K562 (cell line): ENCODE measurements around the gene GALR3. TPM values are rescaled to one million over a fixed set of nuclear protein-coding genes. Genes with fewer than 3 reads are reported as not detected.

Experiments
- ATAC-seq: fragments of 200-7000 bp; cut with Tn5 transposase; 3 replicates; pipeline ENCODE4 v1.9.1; 2020; ENCODE audit warnings: moderate library complexity
- BruUV-seq: library from RNA; stranded (reverse); fragments of 400-500 nt; replicated peaks from 2 replicates; lab custom pipeline; 2021; lab: Mats Ljungman, UMichigan
- CTCF ChIA-PET: fragments of 300-600 bp; formaldehyde crosslinking; extraction: SDS; loops from one replicate; lab custom pipeline; 2021; ENCODE audit warnings: low intra/inter-chr PET ratio; lab: Yijun Ruan, JAX
- POLR2A ChIA-PET: fragments of 300-600, 350-650 bp; sonication (Branson Sonifier 250); formaldehyde crosslinking; extraction: SDS; loops from one replicate; lab custom pipeline; 2021; ENCODE audit warnings: antibody characterized with exemption, inconsistent platforms; lab: Yijun Ruan, JAX
- DNase-seq, 4 experiments: peaks; one replicate each; pipeline versions ENCODE4 v3.0.0 to v3.0.0-alpha.2; 2011 to 2018; ENCODE audit warnings: low spot score in 3 of 4, mixed read lengths in 3 of 4; ENCODE audit errors: extremely low read depth in 1 of 4
- FAIRE-seq: peaks from 2 replicates; lab custom pipeline; 2011; peaks lifted over from hg19 to GRCh38; lab: Jason Lieb, UNC
- H2AFZ ChIP-seq: 2 replicates; pipeline ENCODE4 v1.6.0; 2011; ENCODE audit warnings: low read depth, low read length, control low read depth, inconsistent platforms
- H3K27ac ChIP-seq: fragments of 200-600 bp; 3 replicates; pipeline ENCODE4 v1.8.0; 2011; ENCODE audit warnings: low read depth, mild to moderate bottlenecking, control low read depth, inconsistent platforms, low read length, moderate library complexity, mixed read lengths; ENCODE audit errors: extremely low read depth
- H3K27me3 ChIP-seq, 2 experiments: fragments of 300-600 bp in 1 of 2; 2 replicates in 1 of 2; 3 replicates in 1 of 2; pipeline versions ENCODE4 v1.6.0 to v1.8.0; 2011; ENCODE audit warnings: inconsistent platforms in 2 of 2, low read length in 2 of 2, mild to moderate bottlenecking in 1 of 2, mixed read lengths in 1 of 2, moderate library complexity in 1 of 2; ENCODE audit not compliant: control insufficient read depth in 2 of 2, insufficient read depth in 2 of 2
- H3K36me3 ChIP-seq: fragments of 300-600 bp; 3 replicates; pipeline ENCODE4 v1.8.0; 2011; ENCODE audit warnings: mild to moderate bottlenecking, low read length, inconsistent platforms; ENCODE audit not compliant: control insufficient read depth, insufficient read depth
- H3K4me1 ChIP-seq, 2 experiments: fragments of 200-600 bp in 1 of 2; replicated peaks in 1 of 2; 2 replicates in 1 of 2; 3 replicates in 1 of 2; pipeline versions ENCODE4 v1.5.1 to v1.8.0; 2011; ENCODE audit warnings: inconsistent platforms in 2 of 2, low read length in 2 of 2, mild to moderate bottlenecking in 1 of 2, mixed read lengths in 1 of 2, moderate library complexity in 1 of 2; ENCODE audit not compliant: control insufficient read depth in 2 of 2, insufficient read depth in 2 of 2
- H3K4me2 ChIP-seq: 2 replicates; pipeline ENCODE4 v1.6.1; 2011; ENCODE audit warnings: low read length, control low read depth, inconsistent platforms, mixed read lengths; ENCODE audit not compliant: insufficient read depth
- H3K4me3 ChIP-seq: fragments of 200-600 bp; sonication (generic), shearing (Covaris generic); 2 replicates; pipeline ENCODE4 v1.5.1; 2016; ENCODE audit warnings: control low read depth, inconsistent platforms
- H3K79me2 ChIP-seq: fragments of 200-600 bp; 3 replicates; pipeline ENCODE4 v1.8.0; 2011; ENCODE audit warnings: low read length, inconsistent platforms; ENCODE audit not compliant: control insufficient read depth, insufficient read depth
- H3K9ac ChIP-seq, 2 experiments: 2 replicates each; pipeline versions ENCODE4 v1.6.0 to v1.6.1; 2011; ENCODE audit warnings: low read depth in 2 of 2, low read length in 2 of 2, control low read depth in 1 of 2, inconsistent platforms in 1 of 2, mild to moderate bottlenecking in 1 of 2, mixed read lengths in 1 of 2; ENCODE audit not compliant: insufficient read depth in 1 of 2
- H3K9me1 ChIP-seq: one replicate; pipeline ENCODE4 v1.6.0; 2011; ENCODE audit warnings: inconsistent platforms, mild to moderate bottlenecking, low read length, moderate library complexity; ENCODE audit not compliant: control insufficient read depth, insufficient read depth
- H3K9me3 ChIP-seq: replicated peaks from 2 replicates; pipeline ENCODE4 v1.5.1; 2011; ENCODE audit warnings: low read depth, low read length, inconsistent platforms; ENCODE audit not compliant: control insufficient read depth, insufficient read depth
- H4K20me1 ChIP-seq: replicated peaks from 2 replicates; pipeline ENCODE4 v1.6.1; 2011; ENCODE audit warnings: low read length, inconsistent platforms, mixed read lengths; ENCODE audit not compliant: control insufficient read depth, insufficient read depth
- E2F5 ChIP-seq: sonication (generic); formaldehyde crosslinking; IDR thresholded peaks from 2 replicates; pipeline ENCODE4 v1.8.0; 2022; ENCODE audit warnings: mild to moderate bottlenecking, missing genetic modification reagents
- NCOR1 ChIP-seq: fragments of 450-650 bp; IDR thresholded peaks from 2 replicates; pipeline ENCODE4 v1.6.1; 2016; ENCODE audit warnings: mild to moderate bottlenecking, moderate library complexity
- TAF1 ChIP-seq: IDR thresholded peaks from 2 replicates; pipeline ENCODE4 v1.6.1; 2011; ENCODE audit warnings: mild to moderate bottlenecking, low read length, moderate library complexity; ENCODE audit not compliant: insufficient read depth, control insufficient read depth, severe bottlenecking; ENCODE audit errors: extremely low read depth
- TEAD2 ChIP-seq: fragments of 450-650 bp; IDR thresholded peaks from 2 replicates; pipeline ENCODE4 v1.6.1; 2016; ENCODE audit warnings: missing genetic modification characterization, control low read depth, missing compliant biosample characterization
- TGIF2 ChIP-seq: sonication (generic); formaldehyde crosslinking; IDR thresholded peaks from 2 replicates; pipeline ENCODE4 v1.8.1; 2022; ENCODE audit warnings: mild to moderate bottlenecking, missing genetic modification reagents, moderate library complexity
- ZNF77 ChIP-seq: fragments of 250-450 bp; sonication (Bioruptor Pico); IDR thresholded peaks from 2 replicates; pipeline ENCODE4 v1.5.0; 2020
- ZSCAN32 ChIP-seq: fragments of 450-650 bp; formaldehyde crosslinking; IDR thresholded peaks from 2 replicates; pipeline ENCODE4 v1.4.0; 2020; ENCODE audit warnings: mild to moderate bottlenecking, moderate library complexity
- WGBS: fragments of 100-300 bp; shearing (Covaris generic); methylation state at CpG from one replicate; pipeline ENCODE4 v1.1.6; 2016; ENCODE audit warnings: low coverage, mixed read lengths; ENCODE audit not compliant: insufficient coverage; ENCODE audit errors: missing lambda C conversion rate; 5-methylcytosine and 5-hydroxymethylcytosine counted together
- in situ Hi-C: fragments of 300-500 bp; cut with MboI; formaldehyde crosslinking; loops from 4 replicates; pipeline ENCODE4 v1.15.0; 2018; ENCODE audit warnings: inconsistent platforms, mixed read lengths
- intact Hi-C: fragments of 100-400 bp; cut with micrococcal nuclease; formaldehyde crosslinking; loops from 2 replicates; pipeline ENCODE4 v1.14.2; 2022
- polyA plus RNA-seq, 8 experiments: library from polyadenylated mRNA; depleted of rRNA in 4 of 8; stranded (reverse) in 5 of 8; unstranded in 3 of 8; fragments of >200 nt; fragmentation: Nextera tagmentation in 2 of 8; fragmentation: Illumina TruSeq in 1 of 8; extraction: Ambion mirVana in 2 of 8; extraction: Trizol in 1 of 8; gene quantifications; 2 replicates each; pipeline versions ENCODE4 v1.2.1 to v1.2.3, GENCODE V29; 2011 to 2014; ENCODE audit warnings: inconsistent platforms in 1 of 8, missing spikeins in 1 of 8
- total RNA-seq, 7 experiments: library from RNA; depleted of rRNA in 6 of 7; stranded (reverse); fragments of >200 nt in 6 of 7; fragmentation: Illumina TruSeq in 2 of 7; extraction: Trizol in 2 of 7; gene quantifications; 2 replicates each; pipeline versions ENCODE4 v1.2.1 to v1.2.3, GENCODE V29; 2011 to 2021; ENCODE audit warnings: low replicate concordance in 1 of 7
- TF ChIP-seq, protein P1 (sequence below), 2 experiments: IDR thresholded peaks in 1 of 2; conservative IDR thresholded peaks in 1 of 2; 2 replicates each; pipeline ENCODE4 v1.6.1; 2016; ENCODE audit warnings: low read depth in 2 of 2, mild to moderate bottlenecking in 1 of 2, missing compliant biosample characterization in 1 of 2, missing genetic modification characterization in 1 of 2, moderate library complexity in 1 of 2
- TF ChIP-seq, protein P2 (sequence below): sonication (generic); formaldehyde crosslinking; IDR thresholded peaks from 2 replicates; pipeline ENCODE4 v1.8.0; 2022; ENCODE audit warnings: mild to moderate bottlenecking, missing genetic modification reagents

The GALR3 gene
- total and polyA plus RNA-seq, 9 of the 15 experiments (the other 6 are each of a cell fraction or from before 2014, with no cell fraction given), result 0.13 TPM; not detected in 8

DNA sequence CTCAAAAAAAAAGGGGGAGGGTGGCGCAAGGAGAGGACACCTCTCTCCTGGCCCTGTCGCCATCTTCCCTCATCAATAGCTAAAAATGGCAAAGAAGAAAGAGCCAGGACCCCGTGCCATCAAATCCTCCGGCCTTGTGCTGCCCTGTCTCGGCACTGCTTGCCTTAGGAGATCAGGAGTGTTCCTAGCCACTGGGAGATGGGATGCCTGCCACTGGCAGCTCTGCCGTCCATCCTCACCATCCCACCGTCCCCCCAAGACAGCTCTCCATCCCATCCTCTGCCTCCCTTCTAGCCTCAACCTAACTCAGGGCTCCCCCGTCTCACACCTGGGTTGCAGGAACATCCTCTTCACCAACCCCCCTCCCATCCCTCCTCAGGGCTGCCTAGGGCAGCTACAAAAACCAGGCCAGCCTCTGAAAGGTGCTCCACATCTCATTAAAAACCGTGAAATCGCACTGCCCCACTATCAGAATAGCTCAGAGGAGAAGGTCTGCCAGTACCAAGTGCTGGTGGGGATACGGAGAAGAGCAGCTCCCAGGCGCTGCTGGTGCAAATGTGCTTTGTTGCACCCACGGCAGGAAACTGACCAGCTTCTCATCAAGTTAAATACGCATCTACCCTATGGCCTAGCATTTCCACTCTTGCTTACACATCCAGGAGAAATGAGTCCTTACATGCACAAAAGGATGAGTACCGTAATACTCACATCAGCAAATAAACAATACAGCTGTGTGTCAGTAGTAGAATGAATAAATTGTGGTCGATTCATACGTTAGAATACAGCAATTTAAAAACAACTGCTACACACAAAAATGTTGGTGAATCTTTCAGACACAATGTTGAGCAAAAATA, 47.2 kb upstream of the GALR3 start (continued):
- TF ChIP-seq E2F5 (CRISPR knock-in tag), result no peak
- no peak for TF ChIP-seq ZNF77
- TF ChIP-seq, protein P1, sequence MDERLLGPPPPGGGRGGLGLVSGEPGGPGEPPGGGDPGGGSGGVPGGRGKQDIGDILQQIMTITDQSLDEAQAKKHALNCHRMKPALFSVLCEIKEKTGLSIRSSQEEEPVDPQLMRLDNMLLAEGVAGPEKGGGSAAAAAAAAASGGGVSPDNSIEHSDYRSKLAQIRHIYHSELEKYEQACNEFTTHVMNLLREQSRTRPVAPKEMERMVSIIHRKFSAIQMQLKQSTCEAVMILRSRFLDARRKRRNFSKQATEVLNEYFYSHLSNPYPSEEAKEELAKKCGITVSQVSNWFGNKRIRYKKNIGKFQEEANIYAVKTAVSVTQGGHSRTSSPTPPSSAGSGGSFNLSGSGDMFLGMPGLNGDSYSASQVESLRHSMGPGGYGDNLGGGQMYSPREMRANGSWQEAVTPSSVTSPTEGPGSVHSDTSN (CRISPR knock-in tag; IDR thresholded peaks at IDR 0.05; ENCODE audit: low read depth), result no peak
- TF ChIP-seq, protein P1 (tag; conservative IDR thresholded peaks at IDR 0.05; ENCODE audit: low read depth), result no peak
- no peak for TF ChIP-seq TEAD2
- TF ChIP-seq ZSCAN32 (CRISPR knock-in tag), result no peak

DNA sequence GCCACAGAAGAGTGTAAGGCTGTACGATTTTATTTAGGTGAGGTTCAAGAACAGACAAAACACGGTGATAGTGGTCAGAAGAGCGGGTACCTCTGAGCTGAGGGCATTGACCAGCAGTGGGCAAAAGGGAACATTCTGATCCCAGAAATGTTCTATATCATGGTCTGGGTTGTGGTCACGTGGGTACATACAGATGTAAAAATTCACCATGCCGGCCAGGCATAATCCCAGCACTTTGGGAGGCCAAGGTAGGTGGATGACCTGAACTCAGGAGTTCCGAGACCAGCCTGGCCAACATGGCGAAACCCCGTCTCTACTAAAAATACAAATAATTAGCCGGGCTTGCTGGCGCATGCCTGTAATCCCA, 46.6 kb upstream of the GALR3 start:
- no peaks in the 10 kb centered on the region for H3K27me3 ChIP-seq
- no peaks in the 10 kb centered on the region for H4K20me1 ChIP-seq
- no peak overlapping the region for H3K9ac ChIP-seq
- WGBS, result 68% methylated on average over 8 of the region's 10 CpGs
- in situ Hi-C loops (no loop called here), intact Hi-C loops (no loop called here)
- H3K27ac ChIP-seq, result no peak overlapping the region
- ChIA-PET CTCF (no interaction called here), POLR2A (interaction anchor here (0.6 to 1.0 kb wide), 2 partner anchors 27 to 118 kb away, joined by 3 read pairs; no protein-coding TSS in a partner anchor)
- no peak for TF ChIP-seq TGIF2
- TF ChIP-seq, protein P2, sequence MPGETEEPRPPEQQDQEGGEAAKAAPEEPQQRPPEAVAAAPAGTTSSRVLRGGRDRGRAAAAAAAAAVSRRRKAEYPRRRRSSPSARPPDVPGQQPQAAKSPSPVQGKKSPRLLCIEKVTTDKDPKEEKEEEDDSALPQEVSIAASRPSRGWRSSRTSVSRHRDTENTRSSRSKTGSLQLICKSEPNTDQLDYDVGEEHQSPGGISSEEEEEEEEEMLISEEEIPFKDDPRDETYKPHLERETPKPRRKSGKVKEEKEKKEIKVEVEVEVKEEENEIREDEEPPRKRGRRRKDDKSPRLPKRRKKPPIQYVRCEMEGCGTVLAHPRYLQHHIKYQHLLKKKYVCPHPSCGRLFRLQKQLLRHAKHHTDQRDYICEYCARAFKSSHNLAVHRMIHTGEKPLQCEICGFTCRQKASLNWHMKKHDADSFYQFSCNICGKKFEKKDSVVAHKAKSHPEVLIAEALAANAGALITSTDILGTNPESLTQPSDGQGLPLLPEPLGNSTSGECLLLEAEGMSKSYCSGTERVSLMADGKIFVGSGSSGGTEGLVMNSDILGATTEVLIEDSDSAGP, result no peak
- TF ChIP-seq NCOR1, result no peak
- no peak for TF ChIP-seq TAF1
- DNase-seq (no peak), ATAC-seq (no peak), FAIRE-seq (no peak)
- H3K4me1 ChIP-seq, result peaks cover 5 to 7% of the 10 kb centered on the region in 2 experiments; a peak in 3 of 5 replicates
- H2AFZ ChIP-seq, result no peak overlapping the region
- H3K4me2 ChIP-seq, result no peak overlapping the region
- H3K36me3 ChIP-seq, result no peaks in the 10 kb centered on the region
- BruUV-seq, result no TSS peak
- H3K79me2 ChIP-seq, result no peaks in the 10 kb centered on the region
- no peaks in the 10 kb centered on the region for H3K9me1 ChIP-seq
- no peaks in the 10 kb centered on the region for H3K9me3 ChIP-seq
- no peak overlapping the region for H3K4me3 ChIP-seq
